SU-DHL-6 (cell line): ENCODE results near the gene AP2S1.
"Not testable (repeated sequence)": the region's sequence is repeated elsewhere in the genome, so short reads cannot be mapped to it uniquely, and the experiment has no call there.

ENCODE experiments used
- H2AFZ ChIP-seq: fragments of 200-600 bp; sonication (generic); 2 replicates; pipeline ENCODE4 v1.6.1; 2014; ENCODE audit warnings: low read depth, mild to moderate bottlenecking, moderate library complexity, mixed read lengths, antibody characterized with exemption, low read length; ENCODE audit not compliant: severe bottlenecking
- H3F3A ChIP-seq: fragments of 200-600 bp; shearing (Covaris generic); 2 replicates; pipeline ENCODE4 v1.6.0; 2016; ENCODE audit warnings: antibody characterized with exemption, mild to moderate bottlenecking; ENCODE audit not compliant: insufficient read depth
- H3K27ac ChIP-seq: fragments of 200-600 bp; sonication (generic); 2 replicates; pipeline ENCODE4 v1.5.1; 2016; ENCODE audit warnings: low read depth, mild to moderate bottlenecking, low read length, moderate library complexity, mixed read lengths
- H3K27me3 ChIP-seq: fragments of 200-600 bp; sonication (generic), shearing (Covaris generic); 2 replicates; pipeline ENCODE4 v1.6.0; 2014; ENCODE audit warnings: mild to moderate bottlenecking, low read length
- H3K36me3 ChIP-seq: fragments of 200-600 bp; sonication (generic); 2 replicates; pipeline ENCODE4 v1.6.1; 2014; ENCODE audit warnings: mild to moderate bottlenecking, low read length, mixed read lengths
- H3K4me2 ChIP-seq: fragments of 300-600, 200-600 bp; shearing (Covaris generic), sonication (generic); 2 replicates; pipeline ENCODE4 v1.6.0; 2014; ENCODE audit warnings: low read length, low read depth, mild to moderate bottlenecking; ENCODE audit not compliant: poor library complexity, severe bottlenecking
- H3K4me3 ChIP-seq: fragments of 200-600 bp; sonication (generic); 2 replicates; pipeline ENCODE4 v1.5.1; 2014; ENCODE audit warnings: antibody characterized with exemption, low read length, mild to moderate bottlenecking, mixed read lengths; ENCODE audit not compliant: insufficient read depth, poor library complexity, severe bottlenecking
- H3K79me2 ChIP-seq: fragments of 200-600 bp; sonication (generic); 2 replicates; pipeline ENCODE4 v1.6.1; 2014; ENCODE audit warnings: mild to moderate bottlenecking, low read length, moderate library complexity; ENCODE audit not compliant: insufficient read depth
- H3K9ac ChIP-seq: fragments of 200-600 bp; sonication (generic); 2 replicates; pipeline ENCODE4 v1.7.0; 2014; ENCODE audit warnings: mild to moderate bottlenecking, low read length
- H3K9me2 ChIP-seq: fragments of 200-600 bp; sonication (generic); replicated peaks from 2 replicates; pipeline ENCODE4 v1.6.1; 2014; ENCODE audit warnings: low read length; ENCODE audit not compliant: insufficient read depth
- H3K9me3 ChIP-seq: fragments of 200-600 bp; sonication (generic); 2 replicates; pipeline ENCODE4 v1.6.1; 2014; ENCODE audit warnings: low read length, mixed read lengths; ENCODE audit not compliant: insufficient read depth
- H4K20me1 ChIP-seq: fragments of 200-600 bp; sonication (generic); 2 replicates; pipeline ENCODE4 v1.6.1; 2014; ENCODE audit warnings: low read depth, mild to moderate bottlenecking, antibody characterized with exemption, low read length, moderate library complexity, mixed read lengths
- CTCF ChIP-seq: fragments of 200-600 bp; sonication (generic); IDR thresholded peaks from one replicate; pipeline ENCODE4 v1.5.1; 2017; ENCODE audit warnings: antibody characterized with exemption, mild to moderate bottlenecking, low read length, moderate library complexity; ENCODE audit not compliant: insufficient read depth, poor library complexity, severe bottlenecking
- EZH2phosphoT487 ChIP-seq: fragments of 200-600 bp; sonication (generic), shearing (Covaris generic); conservative IDR thresholded peaks from 2 replicates; pipeline ENCODE4 v1.6.1; 2018; ENCODE audit warnings: mild to moderate bottlenecking, antibody characterized with exemption, low read length, moderate library complexity, mixed read lengths

The AP2S1 gene

GRCh38 chr19:46806656-46807055 is 44.0 kb downstream of the AP2S1 start:
- Histone ChIP-seq H3F3A (no peaks in the 10 kb centered on the region), H3K9ac (no peak overlapping the region), H3K4me2 (no peak overlapping the region), H3K27ac (no peak overlapping the region), H3K9me2 (no peaks in the 10 kb centered on the region), H3K9me3 (no peaks in the 10 kb centered on the region), H3K4me3 (no peak overlapping the region), H3K79me2 (no peaks in the 10 kb centered on the region), H2AFZ (no peak overlapping the region), H3K27me3 (no peaks in the 10 kb centered on the region), H4K20me1 (no peaks in the 10 kb centered on the region), H3K36me3 (no peaks in the 10 kb centered on the region)
- TF ChIP-seq EZH2phosphoT487 (no peak), CTCF (no peak)

GRCh38 chr19:46804432-46804831 is 46.2 kb downstream of the AP2S1 start:
- H3K36me3 ChIP-seq, H3K27me3 ChIP-seq, H3K27ac ChIP-seq: not testable (repeated sequence)

GRCh38 chr19:46803555-46803954 is 47.1 kb downstream of the AP2S1 start:
- Histone ChIP-seq H3K27me3 (no peaks in the 10 kb centered on the region), H3K9me3 (no peaks in the 10 kb centered on the region), H3K79me2 (no peaks in the 10 kb centered on the region), H3F3A (no peaks in the 10 kb centered on the region), H3K9me2 (no peaks in the 10 kb centered on the region), H3K36me3 (no peaks in the 10 kb centered on the region), H3K27ac (no peak overlapping the region), H2AFZ (no peak overlapping the region), H3K4me2 (no peak overlapping the region), H4K20me1 (no peaks in the 10 kb centered on the region), H3K9ac (no peak overlapping the region), H3K4me3 (no peak overlapping the region)
- TF ChIP-seq CTCF (no peak), EZH2phosphoT487 (no peak)

More at GRCh38 chr19:46804432-46804831, 46.2 kb downstream of the AP2S1 start:
- not testable (repeated sequence) for H3K9me2 ChIP-seq, H3K79me2 ChIP-seq, H3F3A ChIP-seq, H2AFZ ChIP-seq, H3K4me2 ChIP-seq, H3K9ac ChIP-seq, H3K4me3 ChIP-seq, H4K20me1 ChIP-seq, H3K9me3 ChIP-seq

GRCh38 chr19:46802152-46802551 is 48.5 kb downstream of the AP2S1 start:
- Histone ChIP-seq H3K4me2 (no peak overlapping the region), H3K9me3 (no peaks in the 10 kb centered on the region), H4K20me1 (no peaks in the 10 kb centered on the region), H3K27ac (no peak overlapping the region), H2AFZ (no peak overlapping the region), H3K4me3 (no peak overlapping the region), H3F3A (no peaks in the 10 kb centered on the region), H3K27me3 (no peaks in the 10 kb centered on the region), H3K9me2 (no peaks in the 10 kb centered on the region), H3K79me2 (no peaks in the 10 kb centered on the region), H3K9ac (no peak overlapping the region), H3K36me3 (no peaks in the 10 kb centered on the region)
- TF ChIP-seq EZH2phosphoT487 (no peak), CTCF (no peak)
